Measurements from ENCODE around the gene SCN4B. TPM values are rescaled to one million over a fixed set of nuclear protein-coding genes. Genes with fewer than 3 reads are reported as not detected.

The SCN4B gene
- total RNA-seq, 4 donors from 2014 or later, result 3.7 to 8.4 (median 4.4) TPM

GRCh38 chr11:118171269-118172062, 18.8 kb upstream of the SCN4B start:
- no peak for DNase-seq (ENCODE audit: extremely low spot score)
- WGBS, result 5% methylated on average over 22 of the region's 29 CpGs
- Histone ChIP-seq H3K27me3 (peaks cover 0 to 16% (median 0%) of the 10 kb centered on the region in 4 donors), H3K27ac (replicated peaks in 1 of 4) (no peak overlapping the region), H3K9me3 (no peaks in the 10 kb centered on the region), H3K36me3 (peaks cover 0 to 8% (median 3%) of the 10 kb centered on the region in 4 donors), H3K4me1 (peaks cover 25 to 42% (median 33%) of the 10 kb centered on the region in 4 donors), H3K4me3 (peak overlapping the region in 2 of 4 donors; percentile 3 to 27)
- intact Hi-C loops (cut with DNase I), result loop anchor here (2.0 kb wide), 1 partner anchor 27 kb away; no protein-coding TSS in a partner anchor
- TF ChIP-seq CTCF (IDR thresholded peaks at IDR 0.05) (peak; percentile 82 to 92 (median 91)), POLR2AphosphoS5 (IDR thresholded peaks at IDR 0.05) (peak in 1 of 2 donors; percentile 26), EP300 (IDR thresholded peaks at IDR 0.05) (no peak), POLR2A (IDR thresholded peaks at IDR 0.05; ENCODE audit: low read depth) (no peak)

GRCh38 chr11:118170882-118171268, 18.3 kb upstream of the SCN4B start:
- Histone ChIP-seq H3K4me1 (peaks cover 21 to 37% (median 32%) of the 10 kb centered on the region in 4 donors), H3K9me3 (no peaks in the 10 kb centered on the region), H3K4me3 (no peak overlapping the region), H3K27ac (replicated peaks in 1 of 4) (no peak overlapping the region), H3K36me3 (peaks cover 0 to 9% (median 4%) of the 10 kb centered on the region in 4 donors), H3K27me3 (peaks cover 0 to 16% (median 0%) of the 10 kb centered on the region in 4 donors)
- 52% methylated on average over 8 of the region's 8 CpGs for WGBS
- intact Hi-C loops (cut with DNase I), result loop anchor here (2.0 kb wide), 1 partner anchor 26 kb away; no protein-coding TSS in a partner anchor
- TF ChIP-seq EP300 (IDR thresholded peaks at IDR 0.05) (no peak), POLR2AphosphoS5 (IDR thresholded peaks at IDR 0.05) (no peak), CTCF (IDR thresholded peaks at IDR 0.05) (no peak), POLR2A (IDR thresholded peaks at IDR 0.05; ENCODE audit: low read depth) (no peak)
- DNase-seq (ENCODE audit: extremely low spot score), result no peak

GRCh38 chr11:118170231-118170630, 17.6 kb upstream of the SCN4B start:
- WGBS, result 78% methylated on average over 9 of the region's 9 CpGs
- intact Hi-C loops (cut with DNase I), result loop anchor here (2.0 kb wide), 1 partner anchor 25 kb away; no protein-coding TSS in a partner anchor
- no peaks in the 10 kb centered on the region for H3K9me3 ChIP-seq
- H3K36me3 ChIP-seq, result peaks cover 0 to 9% (median 4%) of the 10 kb centered on the region in 4 donors
- TF ChIP-seq POLR2AphosphoS5 (IDR thresholded peaks at IDR 0.05) (no peak), POLR2A (IDR thresholded peaks at IDR 0.05; ENCODE audit: low read depth) (no peak), EP300 (IDR thresholded peaks at IDR 0.05) (no peak), CTCF (IDR thresholded peaks at IDR 0.05) (no peak)
- peaks cover 0 to 16% (median 0%) of the 10 kb centered on the region in 4 donors for H3K27me3 ChIP-seq
- DNase-seq (ENCODE audit: extremely low spot score), result no peak
- no peak overlapping the region for H3K4me3 ChIP-seq
- no peak overlapping the region for H3K27ac ChIP-seq (replicated peaks in 1 of 4)
- H3K4me1 ChIP-seq, result peaks cover 15 to 30% (median 25%) of the 10 kb centered on the region in 4 donors

GRCh38 chr11:118169300-118170140, 16.9 kb upstream of the SCN4B start:
- TF ChIP-seq POLR2A (IDR thresholded peaks at IDR 0.05; ENCODE audit: low read depth), result no peak
- TF ChIP-seq POLR2AphosphoS5 (IDR thresholded peaks at IDR 0.05), result no peak
- TF ChIP-seq EP300 (IDR thresholded peaks at IDR 0.05), result no peak
- 79% methylated on average over 7 of the region's 7 CpGs for WGBS
- Histone ChIP-seq H3K27ac (replicated peaks in 1 of 4) (no peak overlapping the region), H3K4me3 (no peak overlapping the region), H3K4me1 (peaks cover 11 to 24% (median 22%) of the 10 kb centered on the region in 4 donors), H3K36me3 (peaks cover 0 to 9% (median 4%) of the 10 kb centered on the region in 4 donors), H3K27me3 (peaks cover 0 to 16% (median 0%) of the 10 kb centered on the region in 4 donors), H3K9me3 (no peaks in the 10 kb centered on the region)
- no peak for DNase-seq (ENCODE audit: extremely low spot score)
- intact Hi-C loops (cut with DNase I), result loop anchor here (2.0 kb wide), 1 partner anchor 25 kb away; no protein-coding TSS in a partner anchor

All from esophagus muscularis mucosa (tissue), 4 donors.